Stimulated activated CD8-positive, alpha-beta memory T cell treated with anti-CD3 and anti-CD28 coated beads, Interleukin-4, amount 100 ng/mL, for 4 hours (primary cell): Measurements from ENCODE around the gene HMG20B.
"Not testable (repeated sequence)": the region's sequence is repeated elsewhere in the genome, so short reads cannot be mapped to it uniquely, and the experiment has no call there.

ENCODE experiments used
- DNase-seq, 2 donors: peaks; one replicate each; pipeline ENCODE4 v3.0.0-alpha.2; 2020; ENCODE audit warnings: low read depth in 2 of 2, low spot score in 1 of 2

Gene HMG20B

DNA sequence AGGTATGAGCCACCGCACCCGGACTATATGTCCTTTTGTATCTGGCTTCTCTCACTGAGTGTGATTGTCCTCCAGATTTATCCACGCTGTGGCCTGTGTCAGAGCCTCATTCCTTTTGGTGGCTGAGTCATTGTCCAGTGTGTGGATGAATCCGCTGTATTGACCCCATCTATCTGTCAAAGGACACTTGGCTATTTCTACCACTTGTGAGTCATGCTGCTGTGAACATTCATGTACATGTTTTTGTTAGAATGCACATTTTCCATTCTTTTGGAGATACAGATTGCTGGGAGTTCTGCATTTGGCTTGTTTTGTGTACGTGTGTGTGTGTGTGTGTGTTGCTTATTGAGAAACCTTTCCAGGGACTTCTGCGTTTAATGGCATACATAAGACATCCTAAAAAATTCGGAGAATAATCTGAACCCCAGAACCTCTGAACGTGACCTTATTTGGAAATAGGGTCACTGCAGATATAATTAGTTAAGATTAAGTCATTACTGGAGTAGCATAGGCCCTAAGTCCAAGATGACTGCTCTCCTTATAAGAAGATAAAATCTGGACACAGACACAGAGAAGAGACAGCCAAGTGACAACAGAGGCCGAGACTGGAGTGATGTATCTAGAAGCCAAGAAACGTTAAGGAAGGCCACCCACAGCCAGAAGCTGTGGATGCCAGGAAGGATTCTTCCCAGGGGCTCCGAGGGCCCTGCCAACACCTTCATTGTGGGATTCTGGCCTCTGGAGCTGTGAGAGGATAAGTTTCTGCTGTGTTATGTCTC is 7.6 kb downstream of the HMG20B start:
- no peak for DNase-seq

DNA sequence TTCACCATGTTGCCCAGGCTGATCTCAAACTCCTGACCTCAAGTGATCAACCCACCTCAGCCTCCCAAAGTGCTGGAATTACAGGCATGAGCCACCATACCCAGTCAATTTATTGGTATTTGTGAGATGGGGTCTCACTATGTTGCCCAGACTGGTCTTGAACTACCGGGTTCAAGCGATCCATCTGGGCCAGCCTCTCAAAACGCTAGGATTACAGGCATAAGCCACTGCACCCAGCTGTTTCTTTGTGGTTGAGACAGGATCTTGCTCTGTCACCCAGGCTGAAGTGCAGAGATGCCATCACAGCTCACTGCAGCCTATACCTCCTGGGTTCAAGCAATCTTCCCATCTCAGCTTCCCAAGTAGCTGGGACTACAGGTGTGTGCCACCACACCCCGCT is 9.0 kb downstream of the HMG20B start:
- not testable (repeated sequence) for DNase-seq

DNA sequence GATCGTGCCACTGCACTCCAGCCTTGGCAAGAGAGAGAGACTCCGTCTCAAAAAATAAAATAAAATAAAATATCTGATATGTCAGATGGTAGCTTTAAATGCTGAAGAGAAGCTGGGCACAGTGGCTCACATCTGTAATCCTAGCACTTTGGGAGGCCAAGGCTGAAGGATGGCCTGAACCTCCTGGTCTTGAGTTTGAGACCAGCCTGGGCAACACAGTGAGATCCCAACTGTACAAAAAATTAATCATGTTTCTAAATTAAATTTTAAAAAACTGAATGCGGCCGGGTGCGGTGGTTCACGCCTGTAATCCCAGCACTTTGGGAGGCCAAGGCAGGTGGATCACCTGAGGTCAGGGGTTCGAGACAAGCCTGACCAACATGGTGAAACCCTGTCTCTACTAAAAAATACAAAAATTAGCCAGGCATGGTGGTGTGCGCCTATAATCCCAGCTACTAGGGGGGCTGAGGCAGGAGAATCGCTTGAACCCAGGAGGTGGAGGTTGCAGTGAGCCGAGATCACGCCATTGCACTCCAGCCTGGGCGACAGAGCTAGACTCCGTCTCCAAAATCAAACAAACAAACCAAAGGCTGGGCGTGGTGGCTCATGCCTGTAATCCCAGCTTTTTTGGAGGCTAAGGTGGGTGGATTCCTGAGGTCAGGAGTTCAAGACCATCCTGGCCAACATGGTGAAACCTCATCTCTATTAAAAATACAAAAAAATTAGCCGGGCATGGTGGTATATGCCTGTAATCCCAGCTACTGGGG is 11.5 kb downstream of the HMG20B start:
- not testable (repeated sequence) for DNase-seq

DNA sequence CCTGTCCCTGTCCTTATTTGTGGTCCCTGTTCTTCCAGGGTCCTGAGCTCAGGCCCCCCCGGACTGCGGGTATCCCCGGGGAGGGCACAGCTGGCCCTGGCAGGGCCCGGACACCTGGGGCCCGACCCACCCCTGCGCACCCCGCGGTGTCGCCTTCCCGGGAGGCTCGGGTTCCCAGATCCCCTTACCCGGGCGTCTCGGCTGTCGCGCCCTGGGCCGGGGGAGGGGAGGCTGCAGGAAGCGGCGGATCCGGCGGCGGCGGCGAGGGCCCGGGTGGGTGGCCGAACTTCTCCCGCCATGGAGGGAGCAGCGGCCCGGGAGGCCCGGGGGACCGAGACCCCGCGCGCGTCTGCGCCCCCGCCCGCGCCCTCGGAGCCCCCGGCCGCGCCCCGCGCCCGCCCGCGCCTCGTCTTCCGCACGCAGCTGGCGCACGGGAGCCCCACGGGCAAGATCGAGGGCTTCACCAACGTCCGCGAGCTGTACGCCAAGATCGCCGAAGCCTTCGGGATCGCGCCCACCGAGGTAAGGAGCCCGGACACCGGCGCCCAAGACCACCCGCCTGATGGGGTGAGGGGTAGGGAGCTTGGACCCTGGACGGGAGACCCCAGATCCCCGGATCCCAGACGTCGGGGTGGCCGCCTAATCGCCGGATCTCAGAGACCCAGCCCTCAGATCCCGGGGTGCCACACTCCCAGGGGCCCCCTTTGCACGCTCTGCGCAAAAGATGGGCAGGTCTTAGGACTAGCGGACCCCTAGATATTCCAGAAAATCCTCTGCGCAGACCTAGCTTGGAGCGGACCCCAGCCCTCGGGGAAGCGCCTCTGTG is 12.8 kb downstream of the HMG20B start, which contains the start of gene GIPC3:
Gene GIPC3, plus strand, starts transcription at position 178 of the 826 bp plus-strand sequence. Its CDS starts 120 bp downstream, at position 298.
- DNase-seq = no peak

DNA sequence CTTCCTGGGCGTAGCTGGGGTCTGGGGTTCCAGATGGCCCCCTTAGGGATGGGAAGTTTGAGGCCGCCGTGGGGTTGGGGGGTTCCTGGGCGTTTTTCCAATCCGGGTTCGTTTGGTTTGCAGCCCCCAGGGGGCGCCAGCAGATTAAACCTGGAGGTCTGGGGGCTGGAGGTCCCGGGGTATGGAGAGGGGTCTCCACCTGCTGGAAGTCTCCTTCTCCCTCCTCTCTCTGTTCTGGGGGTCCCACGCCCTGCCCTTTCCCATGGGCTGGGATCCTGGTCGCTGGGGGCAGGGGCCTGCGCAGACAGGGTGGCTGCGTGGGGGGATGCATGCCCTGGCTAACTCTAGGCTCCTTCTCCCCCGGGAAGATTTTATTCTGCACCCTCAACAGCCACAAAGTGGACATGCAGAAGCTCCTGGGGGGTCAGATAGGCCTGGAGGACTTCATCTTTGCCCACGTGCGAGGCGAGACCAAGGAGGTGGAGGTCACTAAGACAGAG is 13.4 kb downstream of the HMG20B start:
- no peak for DNase-seq

DNA sequence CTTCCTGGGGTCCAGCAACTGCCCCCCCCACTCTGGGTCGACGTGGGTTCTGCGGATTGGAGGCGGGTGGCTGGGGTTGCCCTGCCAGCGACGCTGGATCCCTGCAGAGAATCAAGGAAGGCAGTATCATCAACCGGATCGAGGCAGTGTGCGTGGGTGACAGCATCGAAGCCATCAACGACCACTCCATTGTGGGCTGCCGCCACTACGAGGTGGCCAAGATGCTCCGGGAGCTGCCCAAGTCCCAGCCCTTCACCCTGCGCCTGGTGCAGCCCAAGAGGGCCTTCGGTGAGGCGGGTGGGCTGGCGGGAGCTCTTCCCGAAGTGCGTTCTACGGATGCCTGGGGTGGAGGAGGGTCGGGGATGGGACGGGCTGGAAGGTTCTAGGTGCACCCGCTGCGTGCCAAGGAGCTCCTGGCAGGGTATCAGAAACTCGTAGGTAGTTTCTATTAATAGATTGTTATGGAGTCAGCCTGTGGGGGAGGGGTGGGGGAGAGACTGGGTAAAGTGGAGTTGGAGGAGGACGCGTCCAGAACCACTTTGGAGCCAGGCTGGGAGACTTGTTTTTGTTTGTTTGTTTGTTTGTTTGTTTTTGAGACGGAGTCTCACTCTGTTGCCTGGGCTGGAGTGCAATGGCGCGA is 14.1 kb downstream of the HMG20B start:
- no peak for DNase-seq

DNA sequence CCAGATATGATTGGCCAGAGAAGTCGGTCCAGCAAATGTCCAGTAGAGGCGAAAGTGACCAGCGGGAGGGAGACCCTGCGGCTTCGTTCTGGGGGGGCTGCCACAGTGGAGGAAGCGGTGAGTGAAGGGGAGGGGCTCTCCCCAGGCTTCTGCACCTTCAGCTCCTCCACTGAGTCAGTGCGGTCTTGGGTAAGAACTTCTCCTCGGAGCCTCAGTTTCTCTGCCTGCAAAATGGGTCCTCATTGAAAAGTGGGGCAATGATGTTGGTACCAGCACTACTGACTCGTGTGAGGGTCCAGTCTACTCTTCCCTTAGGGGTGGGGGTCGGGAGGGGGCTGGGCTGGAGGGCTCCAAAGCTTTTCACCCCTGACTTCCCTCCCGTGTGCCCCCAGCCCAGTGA is 16.7 kb downstream of the HMG20B start:
- DNase-seq = no peak

DNA sequence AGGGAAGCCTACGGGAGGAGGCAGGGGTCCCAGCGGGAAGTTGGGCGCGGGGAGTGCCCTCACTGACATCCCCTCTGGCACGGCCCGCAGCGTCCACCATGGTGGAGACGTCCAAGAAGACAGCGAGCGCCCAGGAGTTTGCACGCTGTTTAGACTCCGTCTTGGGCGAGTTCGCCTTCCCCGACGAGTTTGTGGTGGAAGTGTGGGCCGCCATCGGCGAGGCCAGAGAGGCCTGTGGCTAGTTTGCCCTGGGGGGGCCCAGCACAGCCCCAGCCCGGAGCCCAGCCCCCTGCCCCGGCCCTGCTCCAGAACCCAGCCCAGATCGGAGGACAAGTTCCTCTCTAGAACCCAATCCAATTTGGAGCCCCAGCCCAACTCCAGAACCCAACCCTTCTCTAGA is 17.2 kb downstream of the HMG20B start:
- DNase-seq = no peak

DNA sequence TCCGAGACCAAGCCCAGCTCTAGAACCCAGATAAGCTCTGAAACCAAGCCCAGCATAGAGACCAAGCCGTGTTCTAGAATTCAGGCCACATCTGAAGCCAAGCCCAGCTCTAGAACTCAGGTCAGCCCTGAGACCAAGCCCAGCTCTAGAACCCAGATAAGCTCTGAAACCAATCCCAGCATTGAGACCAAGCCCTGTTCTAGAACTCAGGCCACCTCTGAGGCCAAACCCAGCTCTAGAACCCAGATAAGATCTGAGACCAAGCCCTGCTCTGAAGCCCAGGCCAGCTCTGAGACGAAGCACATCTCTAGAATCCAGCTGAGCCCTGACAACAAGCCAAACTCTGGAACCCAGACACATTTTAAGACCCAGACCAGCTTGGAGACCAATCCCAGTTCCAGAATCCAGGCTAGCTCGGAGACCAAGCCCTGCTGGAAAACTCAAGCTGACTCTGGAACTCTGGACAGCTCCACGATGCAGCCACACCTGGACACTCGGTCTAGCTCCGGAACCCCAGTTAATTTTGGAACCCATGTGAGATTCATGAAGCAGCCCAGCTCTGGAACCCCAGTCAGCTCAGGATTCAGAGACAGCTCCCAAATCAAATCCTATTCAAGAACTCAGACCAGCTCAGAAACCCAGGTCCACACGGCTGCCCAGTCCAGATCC is 18.4 kb downstream of the HMG20B start:
- DNase-seq = no peak

DNA sequence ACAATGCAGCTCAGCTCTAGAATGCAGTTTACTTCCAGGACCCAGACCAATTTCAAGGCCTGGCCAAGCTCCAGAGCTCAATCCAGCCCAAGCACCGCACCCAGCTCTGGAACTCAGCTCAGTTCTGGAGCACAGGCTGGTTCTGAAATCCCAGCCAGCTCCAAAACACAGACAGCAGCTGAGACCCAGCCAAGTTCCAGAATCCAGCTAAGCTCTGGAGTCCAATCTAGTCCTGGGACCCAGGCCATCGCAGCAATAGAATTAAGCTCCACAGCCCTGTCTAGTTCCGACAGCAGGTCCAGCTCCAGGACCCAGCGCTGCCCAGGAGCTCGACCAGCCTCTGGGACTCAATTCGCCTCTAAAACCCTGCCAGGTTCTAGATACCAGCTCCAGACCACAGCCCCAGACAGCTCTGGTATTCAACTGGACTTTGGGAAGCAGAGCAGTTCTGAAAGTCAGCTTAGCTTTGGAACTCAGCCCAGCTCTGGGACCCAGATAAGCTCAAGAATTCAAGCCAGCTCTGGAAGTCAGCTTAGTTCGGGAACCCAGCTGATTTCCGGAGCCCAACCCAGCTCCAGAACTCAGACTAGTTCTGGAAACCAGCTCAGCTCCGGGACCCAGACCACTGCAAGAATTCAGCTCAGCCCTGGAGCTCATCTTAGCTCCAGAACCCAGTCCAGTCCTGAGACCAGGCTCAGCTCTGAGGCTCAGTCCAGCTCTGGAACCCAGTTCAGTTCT is 19.3 kb downstream of the HMG20B start:
- DNase-seq = no peak

DNA sequence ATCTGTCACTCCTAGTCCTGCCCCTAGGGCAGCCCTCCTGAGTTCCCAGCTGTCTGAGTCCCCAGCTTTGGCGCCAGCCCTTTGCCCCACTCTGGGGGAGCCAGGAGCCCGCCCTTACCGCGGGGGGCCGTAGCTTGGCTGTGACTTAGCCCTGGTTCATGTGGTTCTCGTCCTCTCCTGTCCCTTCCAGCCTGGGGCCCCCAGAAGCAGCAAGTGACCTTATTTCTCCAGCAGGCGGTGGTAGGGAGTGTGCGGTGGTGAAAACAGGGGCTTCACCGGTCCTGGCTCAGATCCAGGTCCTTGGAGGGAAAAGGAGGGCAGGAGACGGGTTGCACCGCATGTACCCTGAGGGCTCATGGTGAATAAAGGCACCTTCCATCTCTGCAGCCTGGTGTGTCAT is 20.4 kb downstream of the HMG20B start:
- DNase-seq = no peak

DNA sequence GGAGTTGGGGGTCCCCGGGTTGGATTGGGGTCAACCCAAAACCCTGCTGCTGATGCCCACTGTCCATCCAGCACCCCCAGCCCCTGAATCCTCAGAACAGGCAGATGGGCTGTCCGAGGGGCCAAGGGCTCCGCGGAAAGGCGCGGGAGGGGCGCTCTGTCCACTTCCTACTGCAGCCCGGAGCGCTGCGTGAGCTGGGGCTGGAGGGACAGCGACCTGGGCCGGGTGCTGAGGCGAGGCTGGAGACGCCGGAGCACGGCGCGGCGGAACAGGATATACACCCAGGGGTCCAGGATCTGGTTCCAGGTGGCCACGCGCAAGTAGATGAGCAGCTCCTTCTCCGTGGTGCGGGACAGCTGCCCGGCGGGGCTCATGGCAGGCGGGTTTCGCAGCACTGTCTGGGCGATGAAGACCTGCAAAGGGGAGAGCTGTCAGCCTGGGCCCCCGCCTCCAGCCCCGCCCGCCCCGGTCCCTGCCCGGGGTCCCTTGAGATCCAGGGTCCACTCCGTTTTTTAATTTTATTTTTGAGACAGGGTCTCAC is 22.8 kb downstream of the HMG20B start:
- DNase-seq = no peak

DNA sequence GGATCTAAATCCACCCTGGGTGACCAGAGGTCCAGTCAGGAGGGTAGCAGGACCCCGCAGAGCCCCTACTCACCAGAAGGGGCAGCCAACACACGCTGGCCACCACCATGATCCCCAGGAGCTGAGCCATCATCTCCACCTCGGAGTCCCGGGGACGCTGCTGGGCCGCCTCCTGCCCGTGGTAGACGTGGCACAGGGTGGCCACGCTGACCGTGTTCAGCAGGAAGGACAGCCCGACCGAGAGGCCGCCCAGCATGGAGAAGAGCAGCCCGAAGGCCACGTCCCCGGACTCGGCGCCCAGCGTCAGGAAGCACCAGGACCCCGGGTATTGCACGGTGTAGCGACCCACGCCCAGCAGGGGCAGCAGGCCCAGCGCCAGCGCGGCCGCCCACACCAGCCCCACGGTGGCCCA is 27.0 kb downstream of the HMG20B start:
- DNase-seq = no peak

DNA sequence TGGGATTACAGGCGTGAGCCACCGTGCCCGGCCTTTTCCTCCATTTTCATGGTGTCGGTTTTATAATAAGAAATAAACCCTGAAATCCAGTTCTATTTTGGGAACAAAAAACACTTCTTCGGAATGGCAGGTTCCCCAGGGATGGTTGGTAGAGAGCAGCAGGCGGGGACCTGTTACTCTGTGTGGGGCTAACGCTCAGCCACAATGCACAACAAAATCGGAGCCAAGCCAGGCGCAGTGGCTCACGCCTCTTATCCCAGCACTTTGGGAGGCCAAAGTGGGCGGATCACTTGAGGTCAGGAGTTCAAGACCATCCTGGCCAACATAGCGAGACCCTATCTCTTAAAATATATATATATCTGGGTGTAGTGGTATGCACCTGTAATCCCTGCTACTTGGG is 28.3 kb downstream of the HMG20B start:
- no peak for DNase-seq

DNA sequence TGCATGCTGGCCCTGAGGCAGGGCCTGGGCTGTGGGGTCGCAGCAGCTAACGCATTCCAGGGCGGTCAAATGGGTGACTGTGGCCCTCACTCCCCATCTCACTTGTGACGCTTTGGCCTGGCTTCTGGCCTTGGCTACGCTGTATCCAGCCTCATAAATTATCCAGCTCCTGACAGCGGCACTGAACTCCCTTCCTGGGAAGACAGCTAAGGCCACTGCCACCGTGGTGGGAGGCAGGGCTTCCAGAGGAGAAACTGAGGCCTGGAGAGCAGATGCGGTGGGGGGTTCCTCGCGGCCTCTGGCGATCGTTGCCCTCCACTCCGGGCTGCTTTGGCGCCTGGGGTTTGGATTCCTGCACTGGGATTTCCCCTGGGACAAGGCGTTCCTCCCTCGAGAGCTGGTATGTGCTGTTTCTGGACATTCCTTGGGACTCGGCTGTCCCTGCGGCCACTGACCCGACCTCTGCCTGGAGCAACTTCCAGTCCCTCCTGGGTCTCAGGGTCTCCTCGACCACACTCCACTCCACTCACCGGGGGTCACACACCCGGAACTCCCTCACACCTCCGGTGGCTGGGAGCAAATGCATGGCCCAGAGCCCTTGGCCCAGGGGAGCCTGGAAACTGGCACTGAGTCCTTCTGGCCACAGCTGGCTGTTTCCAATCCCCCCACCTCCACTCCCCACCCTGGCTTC is 30.5 kb downstream of the HMG20B start:
- DNase-seq = no peak

DNA sequence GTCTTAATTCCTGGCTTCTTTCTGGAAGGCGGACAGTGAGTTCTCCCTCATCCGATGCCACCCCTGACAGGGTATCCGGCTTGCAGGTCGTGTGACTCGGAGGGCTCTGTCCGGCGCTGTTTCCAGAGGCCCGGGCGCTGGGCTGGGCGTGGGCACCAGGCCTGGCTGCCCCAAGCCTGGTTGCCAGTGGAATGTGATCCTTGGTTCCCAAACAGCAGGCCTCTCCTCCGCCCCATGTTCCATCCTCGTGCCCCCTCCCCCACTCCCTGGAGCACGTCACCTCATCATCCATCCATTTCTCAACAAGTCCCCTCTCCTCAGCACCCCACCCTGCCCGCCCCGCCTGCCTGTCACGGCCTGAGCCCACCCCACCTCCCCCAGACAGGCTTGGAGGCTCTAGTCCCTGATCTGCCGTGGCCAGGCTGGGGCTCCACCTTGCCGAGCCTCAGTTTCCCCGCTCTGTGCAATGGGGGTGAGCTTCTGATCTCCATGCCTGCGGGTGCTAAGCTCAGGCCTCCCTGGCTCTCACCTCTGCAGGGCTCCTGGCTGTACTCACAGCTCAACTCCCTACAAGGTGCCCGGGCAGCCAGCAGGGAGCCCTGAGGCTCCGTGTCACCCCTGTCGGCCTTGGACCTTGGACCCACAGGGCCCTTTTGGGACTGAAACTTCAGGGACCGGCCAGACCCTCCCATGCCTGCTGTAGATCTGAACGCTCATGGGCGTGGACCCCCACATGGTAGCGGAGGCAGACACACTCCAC is 31.7 kb downstream of the HMG20B start:
- DNase-seq = no peak

DNA sequence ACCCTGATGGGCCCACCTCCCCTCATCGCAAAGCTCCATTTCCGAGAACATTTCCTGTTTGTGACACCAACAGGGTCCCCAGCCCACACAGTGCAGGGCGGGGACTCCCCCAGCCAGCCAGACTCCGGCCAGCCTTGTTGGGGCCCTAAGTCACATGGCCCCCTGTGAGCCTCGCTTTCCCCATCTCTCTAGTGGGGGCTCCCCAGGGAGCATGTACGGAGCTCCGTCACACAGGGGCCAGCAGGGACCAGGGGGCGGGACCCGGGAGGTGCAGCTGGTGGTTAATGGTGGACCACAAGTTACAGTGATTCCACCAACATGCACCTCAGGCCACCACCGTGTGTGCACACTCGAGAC is 32.2 kb downstream of the HMG20B start:
- no peak for DNase-seq

DNA sequence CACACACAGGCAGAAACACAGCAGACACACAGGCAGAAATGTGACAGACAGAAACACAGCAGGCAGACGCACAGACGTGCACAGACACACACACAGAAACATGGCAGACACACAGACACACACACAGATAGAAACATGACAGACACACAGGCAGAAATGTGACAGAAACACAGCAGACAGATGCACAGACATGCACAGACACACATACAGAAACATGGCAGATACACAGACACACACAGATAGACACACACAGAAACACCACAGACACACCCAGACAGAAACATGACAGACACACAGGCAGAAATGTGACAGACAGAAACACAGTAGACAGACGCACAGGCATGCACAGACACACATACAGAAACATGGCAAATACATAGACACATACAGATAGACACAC is 32.6 kb downstream of the HMG20B start:
- no peak for DNase-seq
